HG02884 (cell line): ENCODE data around the gene LMAN2.
A peak's percentile ranks its signal among the peaks of the same experiment; 100 is the strongest.
"Not testable (repeated sequence)": the region's sequence is repeated elsewhere in the genome, so short reads cannot be mapped to it uniquely, and the experiment has no call there.

Source experiments
- ATAC-seq: cut with Tn5 transposase; IDR thresholded peaks from one replicate; pipeline ENCODE4 v1.9.1; 2021; ENCODE audit warnings: mild to moderate bottlenecking, moderate library complexity; ENCODE audit not compliant: unreplicated experiment

The LMAN2 gene

GRCh38 chr5:177365845-177366527 lies 14.5 kb upstream of the LMAN2 start:
- ATAC-seq: no peak

GRCh38 chr5:177364159-177364962 lies 12.9 kb upstream of the LMAN2 start:
- no peak for ATAC-seq

DNA sequence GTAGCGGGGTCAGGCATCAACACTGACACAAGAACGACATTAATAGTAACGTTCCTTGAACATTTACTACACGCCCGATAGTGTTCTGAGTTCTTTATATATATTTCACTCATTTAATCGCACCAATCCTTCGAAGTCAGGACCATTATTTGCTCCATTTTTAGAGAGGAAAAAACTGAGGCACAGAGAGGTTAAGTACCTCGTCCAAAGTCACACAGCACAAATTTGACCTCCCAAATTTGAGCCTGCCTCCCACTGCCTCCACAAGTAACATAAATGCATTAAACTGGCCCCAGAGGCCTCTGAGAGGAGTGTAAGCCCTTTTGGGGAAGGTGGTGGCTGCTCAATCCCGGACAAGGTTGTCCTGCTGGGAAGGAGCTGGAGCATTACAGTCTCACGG lies 12.1 kb upstream of the LMAN2 start:
- no peak for ATAC-seq

DNA sequence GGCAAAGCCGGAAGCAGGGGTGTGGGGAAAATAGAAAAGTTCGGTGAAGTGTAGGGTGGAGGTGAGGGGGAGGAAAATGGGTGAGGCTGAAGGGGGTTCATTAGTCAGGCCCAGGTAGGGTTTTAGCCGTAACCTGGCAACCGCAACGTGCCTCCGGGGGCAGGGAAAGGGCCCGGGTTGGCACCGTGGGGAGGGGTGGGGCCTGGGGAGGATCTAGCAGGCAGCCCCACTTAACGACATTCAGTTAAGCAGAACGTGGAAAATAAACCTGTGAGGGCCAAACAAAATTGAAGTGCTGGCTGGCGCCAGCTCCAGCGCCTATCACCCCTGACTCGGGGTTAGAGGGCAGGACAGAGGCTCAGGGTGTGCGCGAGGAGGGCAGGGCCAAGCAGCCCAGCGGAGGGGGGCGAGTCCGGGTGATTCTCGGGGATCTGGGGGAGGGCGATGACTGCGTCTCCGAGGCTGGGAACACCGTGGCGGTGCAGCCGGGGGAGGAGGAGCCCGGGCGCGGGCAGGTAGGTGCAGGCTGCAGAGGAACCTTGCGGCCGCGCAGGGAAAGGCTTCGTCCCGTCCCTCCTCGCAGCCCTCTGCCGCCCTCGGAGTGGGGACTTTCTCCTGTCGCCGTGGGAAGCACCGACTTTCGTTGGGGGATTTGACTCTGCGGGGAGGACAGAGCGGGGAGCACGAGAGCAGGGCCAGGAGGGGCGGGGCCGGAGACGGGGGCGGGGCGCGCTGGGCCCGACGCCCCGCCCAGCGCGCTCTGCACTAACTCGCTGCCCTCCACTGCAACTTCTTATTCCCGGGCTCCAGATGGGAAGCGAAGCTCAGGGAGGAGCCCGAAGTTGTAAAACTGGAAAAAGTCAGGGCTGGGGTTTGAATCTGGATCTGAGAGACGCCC lies 11.4 kb upstream of the LMAN2 start:
- ATAC-seq: peak; percentile 43

- no peak for ATAC-seq
Observed at GRCh38 chr5:177362292-177362609, 10.8 kb upstream of the LMAN2 start.

- no peak for ATAC-seq
Observed at GRCh38 chr5:177361418-177362291, 10.2 kb upstream of the LMAN2 start.

GRCh38 chr5:177360740-177361139 lies 9.3 kb upstream of the LMAN2 start:
- not testable (repeated sequence) for ATAC-seq

DNA sequence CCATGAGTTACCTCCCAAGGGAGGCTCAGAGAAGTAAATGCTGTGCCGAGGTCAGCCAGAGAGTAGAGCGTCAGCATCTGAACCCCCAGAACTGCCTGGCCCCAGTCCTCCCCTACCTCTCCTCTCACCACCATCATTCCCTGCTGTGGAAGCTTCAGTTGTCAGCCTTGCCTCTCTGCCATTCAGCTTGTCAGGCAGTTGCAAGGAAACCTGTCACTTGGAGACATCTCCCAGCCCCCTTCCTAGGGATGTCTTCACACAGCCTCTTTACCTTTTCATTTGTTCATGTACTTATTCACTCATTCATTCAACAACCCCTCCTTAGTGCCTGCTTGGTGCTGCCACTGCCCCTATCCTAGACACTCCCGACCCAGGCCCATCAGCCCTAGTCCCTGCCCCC lies 8.4 kb upstream of the LMAN2 start:
- no peak for ATAC-seq

GRCh38 chr5:177359451-177359851 lies 8.0 kb upstream of the LMAN2 start:
- ATAC-seq: no peak

GRCh38 chr5:177358370-177358819 lies 6.9 kb upstream of the LMAN2 start:
- no peak for ATAC-seq

GRCh38 chr5:177357459-177358351 lies 6.2 kb upstream of the LMAN2 start, which contains the start of gene RGS14:
TSS of gene RGS14 (plus strand) at chr5:177357924. CDS start at chr5:177358025, 101 bp downstream.
- peak; percentile 91 for ATAC-seq

GRCh38 chr5:177357146-177357458 lies 5.6 kb upstream of the LMAN2 start:
- no peak for ATAC-seq

DNA sequence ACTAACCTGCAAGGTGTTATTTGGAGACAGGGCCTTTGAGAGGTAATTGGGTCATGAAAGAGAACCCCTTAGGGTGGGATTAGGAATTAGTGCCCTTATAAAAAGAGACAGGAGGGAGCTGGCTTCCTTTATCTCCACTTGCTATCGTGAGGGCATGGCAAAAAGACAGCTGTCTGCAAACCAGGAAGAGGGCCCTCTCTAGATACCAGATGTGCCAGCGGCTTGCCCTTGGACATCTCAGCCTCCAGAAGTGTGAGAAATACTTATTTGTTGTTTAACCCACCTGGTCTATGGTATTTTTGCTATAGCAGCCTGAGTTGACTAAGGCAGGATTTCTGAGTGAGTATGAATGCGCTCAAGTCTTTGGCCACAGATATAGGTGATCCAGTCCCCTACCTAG lies 5.3 kb upstream of the LMAN2 start:
- no peak for ATAC-seq

- no peak for ATAC-seq
Observed at GRCh38 chr5:177355868-177356168, 4.3 kb upstream of the LMAN2 start.

DNA sequence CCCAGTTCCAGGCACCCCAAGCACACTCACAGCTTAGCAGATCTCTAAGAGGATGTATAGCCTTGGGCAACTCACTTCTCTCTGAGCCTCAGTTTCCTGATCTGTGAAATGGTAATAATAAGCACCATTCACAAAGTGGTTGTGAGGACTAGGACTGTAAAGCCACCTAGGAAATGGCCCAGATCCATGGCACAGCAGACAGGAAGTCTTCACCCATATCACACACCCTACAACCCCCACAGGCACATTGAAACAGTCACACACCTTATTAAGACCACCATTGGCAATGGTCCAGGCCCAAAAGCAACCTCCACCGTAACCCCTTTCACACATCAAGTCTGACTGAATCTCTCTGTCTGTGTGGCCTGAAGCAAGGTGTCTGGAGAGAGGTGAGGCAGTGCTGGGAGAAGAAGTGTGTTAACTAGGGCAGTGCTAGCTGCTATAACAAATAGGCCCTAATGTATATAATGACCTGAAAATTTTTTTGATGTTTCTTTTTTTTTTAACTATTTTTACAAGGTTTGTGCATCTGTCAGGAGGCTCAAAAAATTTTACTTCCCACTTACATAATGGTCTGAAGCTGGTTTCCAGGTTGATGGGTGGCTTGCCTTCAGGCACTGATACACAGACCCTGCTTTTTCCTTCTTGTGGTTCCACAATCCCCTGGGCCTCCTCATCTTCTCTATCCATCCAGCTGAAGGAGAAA lies 3.8 kb upstream of the LMAN2 start:
- no peak for ATAC-seq

DNA sequence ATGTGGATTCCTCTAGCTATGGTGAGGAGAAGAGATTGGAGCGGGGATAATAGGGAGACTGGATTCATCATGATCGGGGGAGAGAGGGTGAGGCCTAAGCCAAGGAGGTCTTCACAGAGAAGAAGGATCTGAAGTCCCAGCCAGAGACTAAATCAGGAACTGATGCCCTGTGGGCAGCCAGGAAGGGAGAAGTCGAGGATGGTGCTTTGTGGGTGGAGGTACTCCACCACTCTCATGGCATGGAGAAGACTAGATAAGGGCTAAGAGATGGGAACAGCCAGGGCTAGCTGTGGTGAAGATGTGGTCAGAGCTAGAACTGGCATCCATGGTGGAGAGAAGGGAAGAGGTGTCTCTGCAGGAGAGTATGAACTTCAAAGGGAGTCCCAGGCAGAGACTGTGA lies 3.2 kb upstream of the LMAN2 start:
- no peak for ATAC-seq

DNA sequence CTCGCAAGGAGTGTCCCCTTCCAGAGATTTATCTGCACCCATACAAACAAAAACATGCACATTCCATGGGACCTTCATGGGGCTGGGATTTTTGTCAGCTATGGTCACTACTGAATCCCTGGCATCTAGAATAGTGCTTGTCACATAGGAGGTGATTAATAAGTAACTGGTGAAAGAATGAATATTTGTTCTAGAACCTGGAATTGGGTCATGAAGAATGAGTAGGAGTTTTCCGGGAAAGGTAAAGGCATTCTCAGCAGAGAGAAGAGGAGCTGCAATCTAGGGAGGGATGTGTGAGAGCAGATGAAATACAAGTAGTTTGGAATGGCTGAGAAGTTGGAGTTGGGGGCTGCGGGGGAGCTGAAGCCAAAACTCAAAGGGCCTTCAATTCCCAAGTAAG lies 2.8 kb upstream of the LMAN2 start:
- no peak for ATAC-seq

- no peak for ATAC-seq
Observed at GRCh38 chr5:177353093-177353492, 1.6 kb upstream of the LMAN2 start.

DNA sequence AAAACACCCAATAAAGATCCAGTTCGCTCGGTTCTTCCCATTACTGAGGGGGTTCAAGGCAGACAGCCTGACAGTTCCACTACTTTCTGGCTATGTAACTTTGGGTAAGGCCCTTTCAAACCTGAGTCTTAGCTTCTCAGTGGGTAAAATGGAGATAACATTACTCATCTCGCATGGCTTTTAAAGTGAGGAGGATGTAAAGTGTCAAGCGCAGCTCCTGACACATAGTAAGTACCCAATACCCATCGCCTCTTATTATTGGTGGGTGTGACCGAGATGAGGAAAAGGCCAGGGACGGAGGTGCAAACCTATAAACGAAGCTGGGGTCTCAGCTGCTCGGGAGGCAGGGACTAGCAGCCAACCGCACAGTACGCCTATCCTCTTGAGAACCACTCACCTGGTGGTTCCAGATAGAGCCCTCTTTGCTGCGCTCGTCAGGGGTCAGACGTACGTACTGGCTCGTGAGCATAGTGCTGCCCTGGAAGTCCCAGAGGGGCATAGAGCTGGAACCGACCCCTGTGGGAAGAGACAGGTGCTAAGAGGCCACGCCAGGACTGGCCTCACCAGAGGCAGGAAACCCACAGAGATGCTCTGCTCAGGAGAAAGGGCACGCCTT lies 584 bp downstream of the LMAN2 start:
- no peak for ATAC-seq
